OCI-LY1 (cell line): ENCODE data around the gene SNRK.

Experiments
- H2AFZ ChIP-seq: fragments of 200-600 bp; sonication (generic), shearing (Covaris generic); 2 replicates; pipeline ENCODE4 v1.6.0; 2014; ENCODE audit warnings: antibody characterized with exemption, mild to moderate bottlenecking, low read length
- H3F3A ChIP-seq: fragments of 200-600 bp; sonication (generic), shearing (Covaris generic); 2 replicates; pipeline ENCODE4 v1.6.0; 2014; ENCODE audit warnings: mild to moderate bottlenecking, antibody characterized with exemption, low read length, moderate library complexity; ENCODE audit not compliant: insufficient read depth
- H3K27ac ChIP-seq: fragments of 200-600 bp; sonication (generic); 2 replicates; pipeline ENCODE4 v1.5.1; 2014; ENCODE audit warnings: low read length, mixed run types, mild to moderate bottlenecking, low read depth; ENCODE audit not compliant: poor library complexity, severe bottlenecking
- H3K27me3 ChIP-seq: fragments of 200-600 bp; sonication (generic); 2 replicates; pipeline ENCODE4 v1.6.0; 2014; ENCODE audit warnings: antibody characterized with exemption, mild to moderate bottlenecking, low read length, moderate library complexity; ENCODE audit not compliant: insufficient read depth
- H3K36me3 ChIP-seq: fragments of 200-600 bp; sonication (generic); 2 replicates; pipeline ENCODE4 v1.6.1; 2014; ENCODE audit warnings: mild to moderate bottlenecking, antibody characterized with exemption, low read length, moderate library complexity, mixed read lengths; ENCODE audit not compliant: insufficient read depth
- H3K4me1 ChIP-seq: fragments of 200-600 bp; sonication (generic); 2 replicates; pipeline ENCODE4 v1.5.1; 2014; ENCODE audit warnings: mild to moderate bottlenecking, low read length, moderate library complexity; ENCODE audit not compliant: insufficient read depth, severe bottlenecking
- H3K4me2 ChIP-seq: fragments of 200-600 bp; sonication (generic), shearing (Covaris generic); 2 replicates; pipeline ENCODE4 v1.6.1; 2014; ENCODE audit warnings: low read length
- H3K4me3 ChIP-seq: fragments of 200-600 bp; sonication (generic); 2 replicates; pipeline ENCODE4 v1.5.1; 2014; ENCODE audit warnings: low read length, low read depth, mild to moderate bottlenecking, mixed read lengths; ENCODE audit not compliant: poor library complexity, severe bottlenecking
- H3K79me2 ChIP-seq: fragments of 200-600 bp; shearing (Covaris generic); 2 replicates; pipeline ENCODE4 v1.6.1; 2016; ENCODE audit warnings: mixed run types, low read length, mixed read lengths; ENCODE audit not compliant: insufficient read depth
- H3K9ac ChIP-seq: fragments of 200-600 bp; sonication (generic), shearing (Covaris generic); 2 replicates; pipeline ENCODE4 v1.6.1; 2014; ENCODE audit warnings: mild to moderate bottlenecking, low read length, mixed read lengths
- H3K9me2 ChIP-seq: fragments of 200-600 bp; sonication (generic), shearing (Covaris generic); 2 replicates; pipeline ENCODE4 v1.6.1; 2014; ENCODE audit warnings: low read depth, mild to moderate bottlenecking, low read length, mixed read lengths
- H3K9me3 ChIP-seq: fragments of 200-600 bp; shearing (Covaris generic); 2 replicates; pipeline ENCODE4 v1.6.1; 2014; ENCODE audit warnings: low read length, mixed read lengths
- H4K20me1 ChIP-seq: fragments of 200-600 bp; sonication (generic), shearing (Covaris generic); 2 replicates; pipeline ENCODE4 v1.6.0; 2016; ENCODE audit warnings: mild to moderate bottlenecking, low read length; ENCODE audit not compliant: insufficient read depth
- CTCF ChIP-seq: fragments of 200-600 bp; sonication (generic), shearing (Covaris generic); IDR thresholded peaks from 2 replicates; pipeline ENCODE4 v1.5.1; 2017; ENCODE audit warnings: mild to moderate bottlenecking, antibody characterized with exemption, low read length, moderate library complexity, mixed read lengths
- EZH2 ChIP-seq: fragments of 200-600 bp; sonication (generic), shearing (Covaris generic); IDR thresholded peaks from 2 replicates; pipeline ENCODE4 v1.8.0; 2017; ENCODE audit warnings: borderline replicate concordance, mixed run types, mild to moderate bottlenecking, antibody characterized with exemption, low read length, moderate library complexity, mixed read lengths

Gene SNRK

GRCh38 chr3:43259626-43260025, 26.7 kb upstream of the SNRK start:
- Histone ChIP-seq H3K36me3 (no peaks in the 10 kb centered on the region), H3K27me3 (no peaks in the 10 kb centered on the region), H3K9me3 (no peaks in the 10 kb centered on the region), H3K4me3 (no peak overlapping the region), H3K79me2 (no peaks in the 10 kb centered on the region), H3F3A (no peaks in the 10 kb centered on the region), H3K4me1 (no peaks in the 10 kb centered on the region), H3K27ac (no peak overlapping the region), H3K9me2 (no peaks in the 10 kb centered on the region), H3K9ac (no peak overlapping the region), H3K4me2 (no peak overlapping the region), H4K20me1 (no peaks in the 10 kb centered on the region), H2AFZ (no peak overlapping the region)
- TF ChIP-seq EZH2: no peak
- TF ChIP-seq CTCF: no peak

GRCh38 chr3:43260412-43260811, 25.9 kb upstream of the SNRK start:
- Histone ChIP-seq H3K4me1 (no peaks in the 10 kb centered on the region), H3K9ac (no peak overlapping the region), H3K9me3 (no peaks in the 10 kb centered on the region), H2AFZ (no peak overlapping the region), H3K4me3 (no peak overlapping the region), H3K36me3 (no peaks in the 10 kb centered on the region), H3K9me2 (no peaks in the 10 kb centered on the region), H3K4me2 (no peak overlapping the region), H3K27ac (no peak overlapping the region), H3K79me2 (no peaks in the 10 kb centered on the region), H4K20me1 (no peaks in the 10 kb centered on the region), H3K27me3 (no peaks in the 10 kb centered on the region), H3F3A (no peaks in the 10 kb centered on the region)
- no peak for TF ChIP-seq EZH2
- no peak for TF ChIP-seq CTCF

- no peaks in the 10 kb centered on the region for H3K9me3 ChIP-seq
These were observed 24.1 kb upstream of the SNRK start for GRCh38 chr3:43262194-43262593.

More at GRCh38 chr3:43262194-43262593, 24.1 kb upstream of the SNRK start:
- Histone ChIP-seq H3K4me3 (no peak overlapping the region), H3K4me2 (no peak overlapping the region), H4K20me1 (no peaks in the 10 kb centered on the region), H3F3A (no peaks in the 10 kb centered on the region), H2AFZ (no peak overlapping the region), H3K36me3 (no peaks in the 10 kb centered on the region), H3K27me3 (no peaks in the 10 kb centered on the region), H3K9ac (no peak overlapping the region), H3K4me1 (no peaks in the 10 kb centered on the region), H3K79me2 (no peaks in the 10 kb centered on the region), H3K27ac (no peak overlapping the region), H3K9me2 (no peaks in the 10 kb centered on the region)
- TF ChIP-seq CTCF (no peak), EZH2 (no peak)
